ENCODE results near the gene DNLZ. TPM values are rescaled to one million over a fixed set of nuclear protein-coding genes. Genes with fewer than 3 reads are reported as not detected.

DNLZ gene
- total RNA-seq, 1 donor: 6.1 TPM

- H3K4me3 ChIP-seq (ENCODE audit: low read depth, low read length): no peak overlapping the region
- no peak for DNase-seq (ENCODE audit: low read depth)
- no peak for TF ChIP-seq CTCF (IDR thresholded peaks at IDR 0.05; ENCODE audit: insufficient read depth, low read length)
Measured at GRCh38 chr9:136370687-136371532, 7.4 kb upstream of the DNLZ start.

GRCh38 chr9:136370037-136370436, 6.5 kb upstream of the DNLZ start:
- H3K4me3 ChIP-seq (ENCODE audit: low read depth, low read length): no peak overlapping the region
- DNase-seq (ENCODE audit: low read depth): no peak
- no peak for TF ChIP-seq CTCF (IDR thresholded peaks at IDR 0.05; ENCODE audit: insufficient read depth, low read length)

- DNase-seq (ENCODE audit: low read depth): no peak
- H3K4me3 ChIP-seq (ENCODE audit: low read depth, low read length): no peak overlapping the region
- TF ChIP-seq CTCF (IDR thresholded peaks at IDR 0.05; ENCODE audit: insufficient read depth, low read length): no peak
Measured at GRCh38 chr9:136368190-136368589, 4.6 kb upstream of the DNLZ start.

- H3K4me3 ChIP-seq (ENCODE audit: low read depth, low read length): no peak overlapping the region
- TF ChIP-seq CTCF (IDR thresholded peaks at IDR 0.05; ENCODE audit: insufficient read depth, low read length): no peak
- DNase-seq (ENCODE audit: low read depth): no peak
Measured at GRCh38 chr9:136367296-136368145, 4.0 kb upstream of the DNLZ start.

GRCh38 chr9:136366826-136367225, 3.3 kb upstream of the DNLZ start:
- H3K4me3 ChIP-seq (ENCODE audit: low read depth, low read length): no peak overlapping the region
- DNase-seq (ENCODE audit: low read depth): no peak
- TF ChIP-seq CTCF (IDR thresholded peaks at IDR 0.05; ENCODE audit: insufficient read depth, low read length): no peak

GRCh38 chr9:136365775-136366222, 2.3 kb upstream of the DNLZ start:
- DNase-seq (ENCODE audit: low read depth): no peak
- no peak overlapping the region for H3K4me3 ChIP-seq (ENCODE audit: low read depth, low read length)
- no peak for TF ChIP-seq CTCF (IDR thresholded peaks at IDR 0.05; ENCODE audit: insufficient read depth, low read length)

Measured in fibroblast of the aortic adventitia (primary cell).